Vagina (tissue), 2 donors: ENCODE results near the gene INPP4B. TPM values are rescaled to one million over a fixed set of nuclear protein-coding genes. Genes with fewer than 3 reads are reported as not detected.

Source experiments
- DNase-seq, 2 donors: peaks; one replicate each; pipeline ENCODE4 v3.0.0-alpha.2; 2017; ENCODE audit errors: extremely low spot score in 2 of 2
- H3K27ac ChIP-seq: fragments of 200-600 bp; sonication (generic); one replicate; pipeline ENCODE4 v1.5.1; 2019
- H3K27me3 ChIP-seq: fragments of 200-600 bp; sonication (generic); one replicate; pipeline ENCODE4 v1.5.1; 2019
- H3K36me3 ChIP-seq, 2 donors: fragments of 200-600 bp; sonication (generic); one replicate each; pipeline ENCODE4 v1.5.1; 2017 to 2019
- H3K4me1 ChIP-seq: fragments of 200-600 bp; sonication (generic); one replicate; pipeline ENCODE4 v1.5.1; 2019
- H3K4me3 ChIP-seq, 2 donors: fragments of 200-600 bp; sonication (generic); 1 replicate in 1 of 2; 2 replicates in 1 of 2; pipeline ENCODE4 v1.5.1; 2016 to 2019
- H3K9me3 ChIP-seq: fragments of 200-600 bp; sonication (generic); one replicate; pipeline ENCODE4 v1.5.1; 2019
- CTCF ChIP-seq, 3 experiments: fragments of 450-650 bp in 2 of 3; fragments of 200-600 bp in 1 of 3; sonication (generic) in 1 of 3; IDR thresholded peaks; one replicate each; pipeline ENCODE4 v1.5.1; 2017 to 2019; ENCODE audit warnings: antibody characterized with exemption in 3 of 3, mild to moderate bottlenecking in 2 of 3, moderate library complexity in 2 of 3
- POLR2A ChIP-seq, 2 donors: fragments of 450-650 bp; IDR thresholded peaks; one replicate each; pipeline ENCODE4 v1.6.1; 2017; ENCODE audit warnings: antibody characterized with exemption in 2 of 2, mild to moderate bottlenecking in 2 of 2, moderate library complexity in 2 of 2
- POLR2AphosphoS5 ChIP-seq, 2 donors: sonication (generic); formaldehyde crosslinking; IDR thresholded peaks; one replicate each; pipeline ENCODE4 v1.9.0; 2017; ENCODE audit warnings: antibody characterized with exemption in 2 of 2, mild to moderate bottlenecking in 2 of 2, low read depth in 1 of 2; ENCODE audit not compliant: insufficient read depth in 1 of 2
- intact Hi-C: fragments of 100-400 bp; cut with DNase I; formaldehyde crosslinking; loops from one replicate; pipeline ENCODE4 v1.15.1; 2023
- total RNA-seq: library from RNA; depleted of rRNA; stranded (reverse); fragments of >200 nt; gene quantifications from one replicate; pipeline ENCODE4 v1.2.3, GENCODE V29; 2016

INPP4B gene
- total RNA-seq, 1 donor from 2014 or later: 21.1 TPM

- Histone ChIP-seq H3K27ac (no peak overlapping the region), H3K36me3 (no peaks in the 10 kb centered on the region), H3K4me3 (no peak overlapping the region), H3K9me3 (no peaks in the 10 kb centered on the region), H3K4me1 (no peaks in the 10 kb centered on the region), H3K27me3 (no peaks in the 10 kb centered on the region)
- no peak for TF ChIP-seq POLR2A (IDR thresholded peaks at IDR 0.05)
- TF ChIP-seq CTCF (IDR thresholded peaks at IDR 0.05): no peak
- TF ChIP-seq POLR2AphosphoS5 (IDR thresholded peaks at IDR 0.05; ENCODE audit: insufficient read depth in 1 of 2, low read depth in 1 of 2): no peak
- no peak for DNase-seq
- intact Hi-C loops: no loop called here
Measured at GRCh38 chr4:142231787-142232186, 614.3 kb downstream of the INPP4B start.

GRCh38 chr4:142230991-142231390 is 615.1 kb downstream of the INPP4B start:
- intact Hi-C loops: no loop called here
- Histone ChIP-seq H3K4me3 (no peak overlapping the region), H3K27me3 (no peaks in the 10 kb centered on the region), H3K4me1 (no peaks in the 10 kb centered on the region), H3K36me3 (no peaks in the 10 kb centered on the region), H3K9me3 (no peaks in the 10 kb centered on the region), H3K27ac (no peak overlapping the region)
- no peak for TF ChIP-seq POLR2A (IDR thresholded peaks at IDR 0.05)
- no peak for TF ChIP-seq POLR2AphosphoS5 (IDR thresholded peaks at IDR 0.05; ENCODE audit: insufficient read depth in 1 of 2, low read depth in 1 of 2)
- TF ChIP-seq CTCF (IDR thresholded peaks at IDR 0.05): no peak
- DNase-seq: no peak

DNA sequence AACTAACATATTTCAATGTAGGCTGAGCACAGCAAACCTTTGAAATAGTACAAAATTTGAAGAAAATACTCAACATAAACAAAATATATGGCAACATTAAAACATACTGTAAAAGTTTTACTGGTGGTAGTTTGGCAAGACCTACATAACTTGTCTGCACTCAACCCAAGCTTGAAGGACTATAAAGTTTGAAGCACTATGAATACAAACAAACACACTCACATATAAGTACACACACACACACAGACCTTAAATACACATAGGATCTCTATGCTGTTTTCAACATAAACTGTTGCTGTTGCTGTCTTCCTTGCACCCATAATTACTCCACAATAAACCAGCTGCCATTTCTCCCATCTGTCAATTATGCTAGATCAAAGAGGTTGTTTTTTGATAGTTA is 620.1 kb downstream of the INPP4B start:
- H3K4me3 ChIP-seq: no peak overlapping the region
- intact Hi-C loops: no loop called here
- no peaks in the 10 kb centered on the region for H3K36me3 ChIP-seq
- no peaks in the 10 kb centered on the region for H3K4me1 ChIP-seq
- H3K27me3 ChIP-seq: no peaks in the 10 kb centered on the region
- TF ChIP-seq POLR2AphosphoS5 (IDR thresholded peaks at IDR 0.05; ENCODE audit: insufficient read depth in 1 of 2, low read depth in 1 of 2) (no peak), CTCF (IDR thresholded peaks at IDR 0.05) (no peak), POLR2A (IDR thresholded peaks at IDR 0.05) (no peak)
- H3K9me3 ChIP-seq: no peaks in the 10 kb centered on the region
- no peak for DNase-seq
- no peak overlapping the region for H3K27ac ChIP-seq

DNA sequence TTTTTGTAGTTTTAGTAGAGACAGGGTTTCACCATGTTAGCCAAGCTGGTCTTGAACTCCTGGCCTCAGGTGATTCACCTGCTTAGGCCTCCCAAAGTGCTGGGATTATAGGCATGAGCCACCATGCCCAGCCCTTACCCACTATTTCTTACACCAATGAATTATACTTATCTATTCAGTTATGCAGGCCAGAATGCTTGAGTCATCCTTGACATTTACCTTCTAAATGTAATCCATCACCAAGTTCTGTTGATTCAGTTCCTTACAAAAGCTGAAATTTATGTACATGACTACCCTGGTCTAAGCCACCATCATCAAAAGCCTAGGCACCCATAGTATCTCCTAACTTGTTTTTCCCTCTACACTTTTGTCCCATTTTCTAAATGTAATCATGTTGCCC is 624.0 kb downstream of the INPP4B start:
- no peak overlapping the region for H3K27ac ChIP-seq
- no peak for DNase-seq
- intact Hi-C loops: no loop called here

DNA sequence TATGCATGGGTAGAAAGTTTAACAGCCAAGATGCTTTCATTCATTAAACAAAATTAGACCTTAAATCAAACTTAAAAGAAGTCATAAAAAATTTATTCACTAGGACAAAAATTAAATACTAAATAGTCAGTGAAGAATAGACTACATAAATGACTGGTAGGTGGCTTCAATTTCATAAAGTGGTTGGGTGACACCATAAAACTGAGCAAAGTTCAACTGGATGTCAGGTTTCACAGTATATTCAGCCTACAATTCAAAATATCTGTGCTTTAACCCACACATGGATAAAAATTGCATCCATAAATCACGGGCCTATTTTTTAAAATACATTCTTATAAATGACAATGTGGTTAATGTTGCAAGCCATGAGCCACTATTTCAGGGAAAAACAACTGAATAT is 627.4 kb downstream of the INPP4B start:
- H3K36me3 ChIP-seq: no peaks in the 10 kb centered on the region
- H3K4me3 ChIP-seq: no peak overlapping the region
- no peaks in the 10 kb centered on the region for H3K27me3 ChIP-seq
- intact Hi-C loops: no loop called here
- no peaks in the 10 kb centered on the region for H3K4me1 ChIP-seq
- no peak for DNase-seq
- no peak for TF ChIP-seq POLR2AphosphoS5 (IDR thresholded peaks at IDR 0.05; ENCODE audit: insufficient read depth in 1 of 2, low read depth in 1 of 2)
- TF ChIP-seq POLR2A (IDR thresholded peaks at IDR 0.05): no peak
- no peak for TF ChIP-seq CTCF (IDR thresholded peaks at IDR 0.05)
- H3K9me3 ChIP-seq: no peaks in the 10 kb centered on the region
- no peak overlapping the region for H3K27ac ChIP-seq

More for the DNA sequence above, 624.0 kb downstream of the INPP4B start:
- Histone ChIP-seq H3K27me3 (no peaks in the 10 kb centered on the region), H3K4me1 (no peaks in the 10 kb centered on the region), H3K36me3 (no peaks in the 10 kb centered on the region), H3K4me3 (no peak overlapping the region), H3K9me3 (no peaks in the 10 kb centered on the region)
- TF ChIP-seq POLR2A (IDR thresholded peaks at IDR 0.05): no peak
- no peak for TF ChIP-seq CTCF (IDR thresholded peaks at IDR 0.05)
- no peak for TF ChIP-seq POLR2AphosphoS5 (IDR thresholded peaks at IDR 0.05; ENCODE audit: insufficient read depth in 1 of 2, low read depth in 1 of 2)
